ENCODE measurements around the gene G3BP2. TPM values are rescaled to one million over a fixed set of nuclear protein-coding genes. Genes with fewer than 3 reads are reported as not detected.

G3BP2 gene
- total RNA-seq, 1 donor from 2014 or later, result 281 TPM

DNA sequence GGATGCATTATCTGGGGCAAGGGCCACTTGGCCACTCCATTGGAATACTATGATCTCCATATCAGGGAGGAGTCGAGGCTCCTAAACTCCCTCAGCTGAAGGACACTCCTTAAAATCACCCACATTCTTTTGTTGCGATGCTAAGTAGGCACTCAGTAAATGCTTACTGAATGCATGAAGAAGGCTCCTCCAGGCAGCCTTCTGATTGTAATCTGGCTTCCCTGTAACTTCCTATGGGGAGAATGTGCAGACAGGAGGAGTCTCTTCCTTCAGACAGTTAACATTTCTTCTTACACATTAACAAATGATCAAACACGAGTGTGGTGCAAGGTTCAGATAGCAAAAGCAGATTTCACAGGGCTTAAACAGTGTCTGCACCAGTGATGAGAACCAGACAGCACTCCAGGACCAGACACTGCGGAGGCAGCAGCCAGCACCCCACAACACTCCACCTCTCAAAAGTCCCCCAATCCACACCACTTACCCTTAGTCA lies 29.8 kb upstream of the G3BP2 start:
- Mint-ChIP-seq H3K27me3 (ENCODE audit: low read depth, unreplicated experiment) (no peaks in the 10 kb centered on the region), H3K9me3 (ENCODE audit: unreplicated experiment) (no peaks in the 10 kb centered on the region), H3K27ac (ENCODE audit: unreplicated experiment) (no peak overlapping the region), H3K4me3 (ENCODE audit: unreplicated experiment) (no peak overlapping the region), H3K36me3 (ENCODE audit: low read depth, unreplicated experiment) (peaks cover 10% of the 10 kb centered on the region), H3K4me1 (ENCODE audit: low read depth, unreplicated experiment) (peaks cover 6% of the 10 kb centered on the region)
- Histone ChIP-seq H2AFZ (ENCODE audit: low read depth, low read length) (no peak overlapping the region), H3K36me3 (ENCODE audit: insufficient read depth, low read length) (no peaks in the 10 kb centered on the region), H3K27ac (ENCODE audit: low read depth, low read length) (no peak overlapping the region), H3K9me3 (ENCODE audit: insufficient read depth, low read depth, low read length) (no peaks in the 10 kb centered on the region), H4K20me1 (ENCODE audit: insufficient read depth, low read length) (peaks cover 12% of the 10 kb centered on the region), H3K79me2 (ENCODE audit: insufficient read depth, low read length) (peaks cover 4% of the 10 kb centered on the region), H3K4me1 (ENCODE audit: insufficient read depth, low read length) (no peaks in the 10 kb centered on the region), H3K27me3 (ENCODE audit: insufficient read depth, low read length) (no peaks in the 10 kb centered on the region), H3K9ac (ENCODE audit: low read length) (no peak overlapping the region), H3K4me2 (ENCODE audit: low read length) (no peak overlapping the region), H3K4me3 (ENCODE audit: insufficient read depth, low read depth, low read length) (no peak overlapping the region)
- TF ChIP-seq, protein P1, sequence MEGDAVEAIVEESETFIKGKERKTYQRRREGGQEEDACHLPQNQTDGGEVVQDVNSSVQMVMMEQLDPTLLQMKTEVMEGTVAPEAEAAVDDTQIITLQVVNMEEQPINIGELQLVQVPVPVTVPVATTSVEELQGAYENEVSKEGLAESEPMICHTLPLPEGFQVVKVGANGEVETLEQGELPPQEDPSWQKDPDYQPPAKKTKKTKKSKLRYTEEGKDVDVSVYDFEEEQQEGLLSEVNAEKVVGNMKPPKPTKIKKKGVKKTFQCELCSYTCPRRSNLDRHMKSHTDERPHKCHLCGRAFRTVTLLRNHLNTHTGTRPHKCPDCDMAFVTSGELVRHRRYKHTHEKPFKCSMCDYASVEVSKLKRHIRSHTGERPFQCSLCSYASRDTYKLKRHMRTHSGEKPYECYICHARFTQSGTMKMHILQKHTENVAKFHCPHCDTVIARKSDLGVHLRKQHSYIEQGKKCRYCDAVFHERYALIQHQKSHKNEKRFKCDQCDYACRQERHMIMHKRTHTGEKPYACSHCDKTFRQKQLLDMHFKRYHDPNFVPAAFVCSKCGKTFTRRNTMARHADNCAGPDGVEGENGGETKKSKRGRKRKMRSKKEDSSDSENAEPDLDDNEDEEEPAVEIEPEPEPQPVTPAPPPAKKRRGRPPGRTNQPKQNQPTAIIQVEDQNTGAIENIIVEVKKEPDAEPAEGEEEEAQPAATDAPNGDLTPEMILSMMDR (IDR thresholded peaks at IDR 0.05; ENCODE audit: insufficient read depth, low read depth, low read length), result no peak
- no peak for TF ChIP-seq EZH2 (IDR thresholded peaks at IDR 0.05; ENCODE audit: insufficient read depth, low read length)
- DNase-seq (ENCODE audit: low read depth) (no peak), FAIRE-seq (no peak)

DNA sequence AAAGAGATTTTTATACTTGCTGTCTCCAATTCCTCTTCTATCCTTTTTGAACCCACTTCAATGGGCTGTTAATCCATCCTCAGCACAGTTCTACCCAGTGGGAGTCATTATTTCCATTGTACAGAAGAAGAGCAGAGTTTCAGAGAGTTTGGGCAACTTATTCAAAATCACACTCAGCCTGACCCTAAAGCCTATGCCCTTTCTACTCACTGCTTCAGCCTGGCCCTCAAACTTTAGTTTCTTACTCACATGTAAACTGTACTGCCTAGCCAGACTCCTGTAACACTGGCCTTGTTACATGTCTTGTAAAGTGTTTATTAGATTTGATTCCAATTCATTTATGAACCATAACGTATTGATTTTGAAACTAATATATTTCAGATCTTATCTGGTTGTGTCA lies 26.1 kb upstream of the G3BP2 start:
- Histone ChIP-seq H3K4me3 (ENCODE audit: insufficient read depth, low read depth, low read length) (no peak overlapping the region), H3K9ac (ENCODE audit: low read length) (no peak overlapping the region), H3K9me3 (ENCODE audit: insufficient read depth, low read depth, low read length) (no peaks in the 10 kb centered on the region), H3K79me2 (ENCODE audit: insufficient read depth, low read length) (peaks cover 4% of the 10 kb centered on the region), H3K27me3 (ENCODE audit: insufficient read depth, low read length) (no peaks in the 10 kb centered on the region), H3K4me1 (ENCODE audit: insufficient read depth, low read length) (no peaks in the 10 kb centered on the region), H2AFZ (ENCODE audit: low read depth, low read length) (no peak overlapping the region), H3K27ac (ENCODE audit: low read depth, low read length) (no peak overlapping the region), H4K20me1 (ENCODE audit: insufficient read depth, low read length) (peaks cover 12% of the 10 kb centered on the region), H3K36me3 (ENCODE audit: insufficient read depth, low read length) (no peaks in the 10 kb centered on the region), H3K4me2 (ENCODE audit: low read length) (no peak overlapping the region)
- Mint-ChIP-seq H3K4me1 (ENCODE audit: low read depth, unreplicated experiment) (peaks cover 3% of the 10 kb centered on the region), H3K4me3 (ENCODE audit: unreplicated experiment) (no peak overlapping the region), H3K27ac (ENCODE audit: unreplicated experiment) (no peak overlapping the region), H3K36me3 (ENCODE audit: low read depth, unreplicated experiment) (peaks cover 19% of the 10 kb centered on the region), H3K9me3 (ENCODE audit: unreplicated experiment) (no peaks in the 10 kb centered on the region), H3K27me3 (ENCODE audit: low read depth, unreplicated experiment) (no peaks in the 10 kb centered on the region)
- DNase-seq (ENCODE audit: low read depth), result no peak
- FAIRE-seq, result no peak
- TF ChIP-seq, protein P1 (IDR thresholded peaks at IDR 0.05; ENCODE audit: insufficient read depth, low read depth, low read length), result no peak

DNA sequence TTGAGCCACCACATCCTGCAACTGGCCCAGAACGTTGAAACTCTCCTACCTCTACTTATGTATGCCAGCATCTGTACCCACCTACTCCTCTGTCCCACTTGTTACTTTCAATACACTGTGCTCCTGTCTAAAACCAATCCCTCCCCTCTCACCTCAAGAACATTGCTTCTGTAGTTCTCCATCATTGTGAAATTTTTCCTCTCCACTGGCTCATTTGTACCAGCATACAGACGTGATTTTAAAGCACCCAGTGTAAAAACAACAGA lies 25.7 kb upstream of the G3BP2 start:
- no peaks in the 10 kb centered on the region for H3K9me3 ChIP-seq (ENCODE audit: insufficient read depth, low read depth, low read length)
- Mint-ChIP-seq H3K4me3 (ENCODE audit: unreplicated experiment) (no peak overlapping the region), H3K27me3 (ENCODE audit: low read depth, unreplicated experiment) (no peaks in the 10 kb centered on the region), H3K27ac (ENCODE audit: unreplicated experiment) (no peak overlapping the region), H3K36me3 (ENCODE audit: low read depth, unreplicated experiment) (peaks cover 21% of the 10 kb centered on the region), H3K4me1 (ENCODE audit: low read depth, unreplicated experiment) (peaks cover 3% of the 10 kb centered on the region), H3K9me3 (ENCODE audit: unreplicated experiment) (no peaks in the 10 kb centered on the region)
- H3K4me2 ChIP-seq (ENCODE audit: low read length), result no peak overlapping the region
- H3K27me3 ChIP-seq (ENCODE audit: insufficient read depth, low read length), result no peaks in the 10 kb centered on the region
- no peak overlapping the region for H3K27ac ChIP-seq (ENCODE audit: low read depth, low read length)
- no peak overlapping the region for H2AFZ ChIP-seq (ENCODE audit: low read depth, low read length)
- no peak overlapping the region for H3K4me3 ChIP-seq (ENCODE audit: insufficient read depth, low read depth, low read length)
- H3K4me1 ChIP-seq (ENCODE audit: insufficient read depth, low read length), result no peaks in the 10 kb centered on the region
- TF ChIP-seq, protein P1 (IDR thresholded peaks at IDR 0.05; ENCODE audit: insufficient read depth, low read depth, low read length), result no peak
- no peak for TF ChIP-seq EZH2 (IDR thresholded peaks at IDR 0.05; ENCODE audit: insufficient read depth, low read length)
- H3K9ac ChIP-seq (ENCODE audit: low read length), result no peak overlapping the region
- no peaks in the 10 kb centered on the region for H3K36me3 ChIP-seq (ENCODE audit: insufficient read depth, low read length)
- H3K79me2 ChIP-seq (ENCODE audit: insufficient read depth, low read length), result peaks cover 4% of the 10 kb centered on the region
- peaks cover 12% of the 10 kb centered on the region for H4K20me1 ChIP-seq (ENCODE audit: insufficient read depth, low read length)
- DNase-seq (ENCODE audit: low read depth) (no peak), FAIRE-seq (no peak)
